Glutamatergic neuron (in vitro differentiated cells): ENCODE measurements around the gene LSMEM2. TPM values are rescaled to one million over a fixed set of nuclear protein-coding genes. Genes with fewer than 3 reads are reported as not detected.
"Not testable (repeated sequence)": the region's sequence is repeated elsewhere in the genome, so short reads cannot be mapped to it uniquely, and the experiment has no call there.

Experiments used
- DNase-seq: peaks from one replicate; pipeline ENCODE4 v3.0.0; 2022
- H3K27ac Mint-ChIP-seq: one replicate; pipeline ENCODE4 v1.8.0; 2020; ENCODE audit warnings: mild to moderate bottlenecking, mixed read lengths, inconsistent platforms; ENCODE audit not compliant: unreplicated experiment
- H3K27me3 Mint-ChIP-seq: one replicate; pipeline ENCODE4 v1.8.0; 2020; ENCODE audit warnings: mild to moderate bottlenecking, moderate library complexity, mixed read lengths, inconsistent platforms; ENCODE audit not compliant: unreplicated experiment
- H3K36me3 Mint-ChIP-seq: one replicate; pipeline ENCODE4 v1.8.0; 2020; ENCODE audit warnings: mild to moderate bottlenecking, mixed read lengths, inconsistent platforms; ENCODE audit not compliant: unreplicated experiment
- H3K4me1 Mint-ChIP-seq: one replicate; pipeline ENCODE4 v1.8.0; 2020; ENCODE audit warnings: mild to moderate bottlenecking, low read depth, mixed read lengths, inconsistent platforms; ENCODE audit not compliant: unreplicated experiment
- H3K4me3 Mint-ChIP-seq: one replicate; pipeline ENCODE4 v1.8.0; 2020; ENCODE audit warnings: mild to moderate bottlenecking, mixed read lengths, inconsistent platforms; ENCODE audit not compliant: unreplicated experiment
- H3K9me3 Mint-ChIP-seq: one replicate; pipeline ENCODE4 v1.8.0; 2020; ENCODE audit warnings: mild to moderate bottlenecking, moderate library complexity, mixed read lengths, inconsistent platforms; ENCODE audit not compliant: unreplicated experiment
- total RNA-seq: library from RNA; stranded (reverse); fragmentation: NEBNext Ultra II Directional; extraction: Animal tissue kit (Norgen Biotek cat#: 25700); gene quantifications from one replicate; pipeline ENCODE4 v1.2.1, GENCODE V29; 2021; ENCODE audit not compliant: unreplicated experiment
- TF ChIP-seq, protein P1 (sequence below): fragments of 200-600 bp; sonication (generic); IDR thresholded peaks from one replicate; pipeline ENCODE4 v1.5.0; 2021; ENCODE audit not compliant: partially characterized antibody, unreplicated experiment

Gene LSMEM2
- total RNA-seq, 1 donor from 2014 or later, result not detected

DNA sequence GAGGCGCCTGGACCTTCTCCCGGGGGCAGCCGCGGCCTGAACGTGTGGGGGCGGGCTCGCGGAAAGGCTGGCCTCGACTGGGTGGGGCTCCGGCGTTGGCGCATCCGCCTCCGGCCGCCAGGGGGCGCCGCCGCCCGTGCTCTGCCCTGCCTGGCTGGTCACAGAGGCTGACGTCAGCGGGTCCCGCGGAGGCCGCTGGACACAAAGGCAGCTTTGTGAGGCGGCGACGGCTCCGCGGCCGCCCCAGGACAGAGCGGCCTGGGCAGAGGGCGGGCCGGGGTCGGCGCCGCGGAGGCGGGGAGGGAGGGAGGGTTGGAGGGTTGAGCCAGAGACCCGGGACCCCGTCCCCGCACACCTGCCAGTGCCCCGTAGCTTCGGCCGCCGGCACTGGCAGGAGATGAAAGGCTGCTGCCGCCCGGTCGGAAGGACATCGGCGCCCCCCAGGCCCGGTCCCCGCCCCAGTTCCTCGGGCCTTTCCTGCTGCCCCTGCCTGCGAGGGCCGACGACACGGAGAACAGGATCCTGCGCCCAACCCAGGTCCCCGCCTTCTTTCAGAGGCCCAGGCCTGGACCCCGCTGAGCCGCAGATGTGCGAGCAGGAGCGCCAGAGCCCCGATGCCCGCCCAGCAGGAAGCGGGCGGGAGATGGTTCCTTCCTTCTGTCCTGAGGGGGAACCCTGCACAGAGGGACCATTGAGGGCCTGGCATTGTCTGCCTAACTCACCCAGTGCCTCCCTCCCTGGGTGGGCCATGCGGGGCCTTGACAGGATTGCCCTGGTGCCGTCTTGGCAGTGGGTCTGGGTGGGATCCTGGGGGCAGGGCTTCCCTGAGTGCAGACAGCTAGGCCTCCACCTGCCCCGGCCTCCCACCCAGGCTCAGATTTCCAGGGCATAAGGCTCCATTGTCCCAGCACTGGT is 18.6 kb upstream of the LSMEM2 start:
- H3K4me1 Mint-ChIP-seq, result peaks cover 10% of the 10 kb centered on the region
- H3K27ac Mint-ChIP-seq, result peak overlapping the region; percentile 96
- peaks cover 17% of the 10 kb centered on the region for H3K27me3 Mint-ChIP-seq
- H3K9me3 Mint-ChIP-seq, result peaks cover 14% of the 10 kb centered on the region
- TF ChIP-seq, protein P1, sequence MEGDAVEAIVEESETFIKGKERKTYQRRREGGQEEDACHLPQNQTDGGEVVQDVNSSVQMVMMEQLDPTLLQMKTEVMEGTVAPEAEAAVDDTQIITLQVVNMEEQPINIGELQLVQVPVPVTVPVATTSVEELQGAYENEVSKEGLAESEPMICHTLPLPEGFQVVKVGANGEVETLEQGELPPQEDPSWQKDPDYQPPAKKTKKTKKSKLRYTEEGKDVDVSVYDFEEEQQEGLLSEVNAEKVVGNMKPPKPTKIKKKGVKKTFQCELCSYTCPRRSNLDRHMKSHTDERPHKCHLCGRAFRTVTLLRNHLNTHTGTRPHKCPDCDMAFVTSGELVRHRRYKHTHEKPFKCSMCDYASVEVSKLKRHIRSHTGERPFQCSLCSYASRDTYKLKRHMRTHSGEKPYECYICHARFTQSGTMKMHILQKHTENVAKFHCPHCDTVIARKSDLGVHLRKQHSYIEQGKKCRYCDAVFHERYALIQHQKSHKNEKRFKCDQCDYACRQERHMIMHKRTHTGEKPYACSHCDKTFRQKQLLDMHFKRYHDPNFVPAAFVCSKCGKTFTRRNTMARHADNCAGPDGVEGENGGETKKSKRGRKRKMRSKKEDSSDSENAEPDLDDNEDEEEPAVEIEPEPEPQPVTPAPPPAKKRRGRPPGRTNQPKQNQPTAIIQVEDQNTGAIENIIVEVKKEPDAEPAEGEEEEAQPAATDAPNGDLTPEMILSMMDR, result peak; percentile 98
- peak overlapping the region; percentile 71 for H3K4me3 Mint-ChIP-seq
- peak; percentile 97 for DNase-seq
- no peaks in the 10 kb centered on the region for H3K36me3 Mint-ChIP-seq

GRCh38 chr3:50260942-50261441 is 17.9 kb upstream of the LSMEM2 start:
- Mint-ChIP-seq H3K36me3 (no peaks in the 10 kb centered on the region), H3K27ac (peak overlapping the region; percentile 88), H3K4me3 (peak overlapping the region; percentile 57), H3K9me3 (peaks cover 14% of the 10 kb centered on the region), H3K27me3 (peaks cover 20% of the 10 kb centered on the region), H3K4me1 (peaks cover 13% of the 10 kb centered on the region)
- TF ChIP-seq, protein P1, result no peak
- DNase-seq, result no peak

GRCh38 chr3:50261505-50261904 is 17.4 kb upstream of the LSMEM2 start:
- peaks cover 20% of the 10 kb centered on the region for H3K27me3 Mint-ChIP-seq
- peak overlapping the region; percentile 88 for H3K27ac Mint-ChIP-seq
- peaks cover 15% of the 10 kb centered on the region for H3K9me3 Mint-ChIP-seq
- H3K4me1 Mint-ChIP-seq, result peaks cover 13% of the 10 kb centered on the region
- H3K36me3 Mint-ChIP-seq, result no peaks in the 10 kb centered on the region
- TF ChIP-seq, protein P1, result no peak
- H3K4me3 Mint-ChIP-seq, result peak overlapping the region; percentile 57
- no peak for DNase-seq

DNA sequence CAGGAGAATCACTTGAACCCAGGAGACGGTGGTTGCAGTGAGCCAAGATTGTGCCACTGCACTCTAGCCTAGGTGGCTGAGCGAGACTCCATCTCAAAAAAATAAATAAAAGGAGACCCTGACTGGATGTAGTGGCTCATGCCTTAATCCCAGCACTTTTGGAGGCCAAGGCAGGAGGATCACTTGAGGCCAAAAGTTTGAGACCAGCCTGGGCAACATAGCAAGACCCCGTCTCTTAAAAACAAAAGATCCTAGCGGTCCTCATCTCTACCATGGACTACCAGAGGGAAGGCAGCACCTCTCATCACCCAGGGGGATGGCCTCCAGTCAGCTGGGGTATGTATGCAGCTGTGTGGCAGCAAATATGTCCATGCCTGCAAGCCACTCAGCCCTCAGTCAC is 16.7 kb upstream of the LSMEM2 start:
- peaks cover 10% of the 10 kb centered on the region for H3K4me1 Mint-ChIP-seq

GRCh38 chr3:50262778-50263177 is 16.1 kb upstream of the LSMEM2 start:
- no peaks in the 10 kb centered on the region for H3K36me3 Mint-ChIP-seq
- no peak overlapping the region for H3K27ac Mint-ChIP-seq
- DNase-seq, result no peak
- TF ChIP-seq, protein P1, result no peak
- no peak overlapping the region for H3K4me3 Mint-ChIP-seq
- H3K27me3 Mint-ChIP-seq, result peaks cover 15% of the 10 kb centered on the region
- peaks cover 14% of the 10 kb centered on the region for H3K9me3 Mint-ChIP-seq
- peaks cover 8% of the 10 kb centered on the region for H3K4me1 Mint-ChIP-seq

More for the DNA sequence above, 16.7 kb upstream of the LSMEM2 start:
- not testable (repeated sequence) for H3K36me3 Mint-ChIP-seq, H3K27ac Mint-ChIP-seq, H3K4me3 Mint-ChIP-seq, DNase-seq
- Mint-ChIP-seq H3K9me3 (peaks cover 14% of the 10 kb centered on the region), H3K27me3 (peaks cover 18% of the 10 kb centered on the region)
